IMR-90 (cell line): ENCODE data around the gene SLITRK1.

Experiments
- CEBPB ChIP-seq: IDR thresholded peaks from 2 replicates; pipeline ENCODE4 v1.6.1; 2012; ENCODE audit warnings: low read depth, low read length, improper control_type of control experiment
- POLR2A ChIP-seq: IDR thresholded peaks from 2 replicates; pipeline ENCODE4 v1.6.1; 2012; ENCODE audit warnings: mild to moderate bottlenecking, low read depth, low read length
- TF ChIP-seq, protein P1 (sequence below): conservative IDR thresholded peaks from 2 replicates; pipeline ENCODE4 v1.5.1; 2012; ENCODE audit warnings: mild to moderate bottlenecking, low read depth, low read length, improper control_type of control experiment

- TF ChIP-seq POLR2A (no peak), CEBPB (no peak)
- TF ChIP-seq, protein P1, sequence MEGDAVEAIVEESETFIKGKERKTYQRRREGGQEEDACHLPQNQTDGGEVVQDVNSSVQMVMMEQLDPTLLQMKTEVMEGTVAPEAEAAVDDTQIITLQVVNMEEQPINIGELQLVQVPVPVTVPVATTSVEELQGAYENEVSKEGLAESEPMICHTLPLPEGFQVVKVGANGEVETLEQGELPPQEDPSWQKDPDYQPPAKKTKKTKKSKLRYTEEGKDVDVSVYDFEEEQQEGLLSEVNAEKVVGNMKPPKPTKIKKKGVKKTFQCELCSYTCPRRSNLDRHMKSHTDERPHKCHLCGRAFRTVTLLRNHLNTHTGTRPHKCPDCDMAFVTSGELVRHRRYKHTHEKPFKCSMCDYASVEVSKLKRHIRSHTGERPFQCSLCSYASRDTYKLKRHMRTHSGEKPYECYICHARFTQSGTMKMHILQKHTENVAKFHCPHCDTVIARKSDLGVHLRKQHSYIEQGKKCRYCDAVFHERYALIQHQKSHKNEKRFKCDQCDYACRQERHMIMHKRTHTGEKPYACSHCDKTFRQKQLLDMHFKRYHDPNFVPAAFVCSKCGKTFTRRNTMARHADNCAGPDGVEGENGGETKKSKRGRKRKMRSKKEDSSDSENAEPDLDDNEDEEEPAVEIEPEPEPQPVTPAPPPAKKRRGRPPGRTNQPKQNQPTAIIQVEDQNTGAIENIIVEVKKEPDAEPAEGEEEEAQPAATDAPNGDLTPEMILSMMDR = no peak
Measured at GRCh38 chr13:83907196-83907989, 25.1 kb upstream of the SLITRK1 start.
